Measurements from ENCODE around the gene GPR153. TPM values are rescaled to one million over a fixed set of nuclear protein-coding genes. Genes with fewer than 3 reads are reported as not detected.
"Not testable (repeated sequence)": the region's sequence is repeated elsewhere in the genome, so short reads cannot be mapped to it uniquely, and the experiment has no call there.

GPR153 gene
- total RNA-seq (9.8 TPM), polyA plus RNA-seq (ENCODE audit: insufficient read depth in 1 of 8, insufficient read length in 8 of 8, low replicate concordance in 1 of 8) (10 to 100 TPM; 15.7 to 22.1 (median 17.7) TPM)
- long read RNA-seq, donor 1, full-length matches to known transcripts: 1 of 1 reads
- long read RNA-seq, donor 1, partial matches to known transcripts: 0 of 1 reads
- long read RNA-seq, donor 1, other reads (novel, unspliced or antisense): 0 of 1 reads
- long read RNA-seq, donor 2: 0 reads
- long read RNA-seq, donor 3, full-length matches to known transcripts: 5 of 5 reads
- long read RNA-seq, donor 3, partial matches to known transcripts: 0 of 5 reads
- long read RNA-seq, donor 3, other reads (novel, unspliced or antisense): 0 of 5 reads
- long read RNA-seq, donor 4, full-length matches to known transcripts: 4 of 4 reads
- long read RNA-seq, donor 4, partial matches to known transcripts: 0 of 4 reads
- long read RNA-seq, donor 4, other reads (novel, unspliced or antisense): 0 of 4 reads
- long read RNA-seq, donor 5, full-length matches to known transcripts: 5 of 5 reads
- long read RNA-seq, donor 5, partial matches to known transcripts: 0 of 5 reads
- long read RNA-seq, donor 5, other reads (novel, unspliced or antisense): 0 of 5 reads
- long read RNA-seq, donor 6: 0 reads
- long read RNA-seq, donor 7, full-length matches to known transcripts: 5 of 10 reads
- long read RNA-seq, donor 7, partial matches to known transcripts: 5 of 10 reads
- long read RNA-seq, donor 7, other reads (novel, unspliced or antisense): 0 of 10 reads
- long read RNA-seq, donor 8: 0 reads
- long read RNA-seq, donor 9, full-length matches to known transcripts: 4 of 13 reads
- long read RNA-seq, donor 9, partial matches to known transcripts: 9 of 13 reads
- long read RNA-seq, donor 9, other reads (novel, unspliced or antisense): 0 of 13 reads
- long read RNA-seq, donor 10, full-length matches to known transcripts: 2 of 19 reads
- long read RNA-seq, donor 10, partial matches to known transcripts: 17 of 19 reads
- long read RNA-seq, donor 10, other reads (novel, unspliced or antisense): 0 of 19 reads
- long read RNA-seq, donor 11, full-length matches to known transcripts: 2 of 2 reads
- long read RNA-seq, donor 11, partial matches to known transcripts: 0 of 2 reads
- long read RNA-seq, donor 11, other reads (novel, unspliced or antisense): 0 of 2 reads

DNA sequence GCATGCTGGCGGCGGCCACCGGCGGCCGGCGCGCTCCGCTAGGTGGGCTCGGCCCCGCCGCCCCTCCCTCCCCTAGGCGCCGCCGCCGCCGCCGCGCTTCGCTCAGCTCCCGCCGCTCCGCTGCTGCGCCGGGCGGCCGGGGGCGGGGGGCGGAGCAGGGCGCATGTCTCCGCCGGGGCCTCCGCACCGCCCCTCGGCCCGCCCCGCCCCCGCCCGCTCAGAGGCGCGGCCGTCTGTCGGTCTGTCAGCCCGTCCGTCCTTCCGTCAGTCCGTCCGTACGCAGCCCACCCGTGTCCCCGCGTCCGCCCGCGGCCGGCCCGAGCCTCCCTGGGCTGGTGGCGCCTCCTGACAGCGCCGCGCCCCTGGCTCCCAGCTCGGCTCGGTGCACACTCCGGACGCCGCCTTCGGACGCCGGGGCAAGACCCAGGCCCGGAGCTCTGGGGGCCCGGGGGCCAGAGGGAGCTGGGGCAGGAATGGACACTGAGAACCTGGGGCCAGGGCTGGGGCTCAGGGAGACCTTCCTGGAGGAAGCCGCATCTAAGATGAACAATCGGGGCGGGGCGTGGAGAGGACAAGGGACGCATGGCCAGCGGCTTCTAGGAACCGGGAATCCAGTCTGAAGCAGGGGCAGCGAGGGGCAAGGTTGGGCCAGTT, at the start of gene GPR153:
TSS of gene GPR153 (minus strand) at position 138 of the 654 bp plus-strand sequence. CDS start 6,193 bp downstream, outside the sequence.
- H3K9me3 ChIP-seq (replicated peaks; ENCODE audit: control insufficient read depth, low read depth, low read length): no peaks in the 10 kb centered on the region
- H3K4me3 ChIP-seq (ENCODE audit: low read length): peak within 1 kb of the TSS; percentile 61
- 1% methylated on average over 78 of the region's 78 CpGs for WGBS (ENCODE audit: insufficient coverage)
- peak; percentile 75 for DNase-seq
- H3K27me3 ChIP-seq (ENCODE audit: control insufficient read depth, insufficient read depth, low read length): peaks cover 15% of the 10 kb centered on the region
- H3K27ac ChIP-seq (ENCODE audit: low read length): peak within 1 kb of the TSS; percentile 92
- H3K36me3 ChIP-seq (ENCODE audit: control insufficient read depth, insufficient read depth, low read length): no peaks in the 10 kb centered on the region
- peaks cover 58% of the 10 kb centered on the region for H3K4me1 ChIP-seq (ENCODE audit: control insufficient read depth, insufficient read depth, low read length)

DNA sequence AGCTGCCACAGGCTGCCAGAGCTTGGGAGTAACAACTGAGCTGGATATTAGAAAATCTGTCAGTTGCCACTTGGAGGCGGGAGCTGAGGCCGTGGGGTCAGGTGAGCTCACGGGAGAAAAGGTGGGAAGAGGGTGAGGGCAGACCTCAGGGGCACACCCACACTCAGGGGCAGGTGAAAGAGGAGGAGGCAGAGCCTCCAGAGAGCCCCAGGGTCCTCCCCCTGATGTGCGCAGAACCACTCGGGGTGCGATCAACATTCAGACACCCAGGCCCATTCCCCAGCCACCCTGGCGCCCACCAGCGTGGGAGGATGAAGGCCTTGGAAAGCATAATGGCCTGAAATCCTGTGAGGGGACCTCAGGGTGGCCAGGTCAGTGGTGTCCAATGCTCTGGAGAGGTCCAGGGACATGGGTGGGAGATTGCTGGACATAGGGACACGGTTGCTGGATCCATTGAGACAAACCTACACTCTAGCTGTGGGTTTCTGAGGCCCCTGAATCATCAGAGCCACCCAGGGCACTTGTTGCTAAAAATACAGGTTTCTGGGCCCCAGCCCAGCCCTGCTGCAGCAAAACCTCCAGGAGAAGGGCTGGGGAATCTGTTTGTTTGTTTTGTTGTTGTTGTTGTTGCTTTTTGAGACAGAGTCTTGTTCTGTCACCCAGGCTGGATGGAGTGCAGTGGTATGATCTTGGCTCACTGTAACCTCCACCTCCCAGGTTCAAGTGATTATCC, 49.4 kb upstream of the GPR153 start:
- H3K9me3 ChIP-seq (replicated peaks; ENCODE audit: control insufficient read depth, low read depth, low read length): no peaks in the 10 kb centered on the region
- WGBS (ENCODE audit: insufficient coverage): 82% methylated on average over 4 of the region's 9 CpGs

DNA sequence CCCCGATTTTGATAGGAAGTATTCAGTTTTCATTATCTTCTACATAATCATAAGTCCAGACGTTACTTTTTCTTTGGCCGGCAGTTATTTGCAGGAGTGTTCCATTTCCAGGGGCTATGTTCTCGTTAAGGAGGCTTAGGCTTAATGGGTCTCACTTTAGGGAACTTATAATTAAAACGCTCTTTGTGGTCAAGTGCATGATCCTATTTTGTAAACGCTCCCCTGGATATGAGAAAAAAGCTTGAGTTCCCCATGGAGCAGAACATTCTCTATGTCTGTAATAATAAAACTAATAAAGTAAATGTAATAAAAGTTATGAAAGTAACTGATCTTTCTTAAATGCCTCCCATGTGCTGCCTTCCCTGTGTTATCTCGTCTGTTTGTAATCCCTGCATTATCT, 48.7 kb upstream of the GPR153 start:
- no peak for DNase-seq
- Histone ChIP-seq H3K27me3 (ENCODE audit: control insufficient read depth, insufficient read depth, low read length) (no peaks in the 10 kb centered on the region), H3K9me3 (replicated peaks; ENCODE audit: control insufficient read depth, low read depth, low read length) (no peaks in the 10 kb centered on the region), H3K4me1 (ENCODE audit: control insufficient read depth, insufficient read depth, low read length) (peaks cover 6% of the 10 kb centered on the region), H3K27ac (ENCODE audit: low read length) (no peak overlapping the region), H3K4me3 (ENCODE audit: low read length) (no peak overlapping the region), H3K36me3 (ENCODE audit: control insufficient read depth, insufficient read depth, low read length) (no peaks in the 10 kb centered on the region)
- WGBS (ENCODE audit: insufficient coverage): 50% methylated on average over 1 of the region's 7 CpGs

More for the DNA sequence above, 49.4 kb upstream of the GPR153 start:
- Histone ChIP-seq H3K4me3 (ENCODE audit: low read length) (no peak overlapping the region), H3K4me1 (ENCODE audit: control insufficient read depth, insufficient read depth, low read length) (peaks cover 6% of the 10 kb centered on the region), H3K36me3 (ENCODE audit: control insufficient read depth, insufficient read depth, low read length) (no peaks in the 10 kb centered on the region), H3K27me3 (ENCODE audit: control insufficient read depth, insufficient read depth, low read length) (no peaks in the 10 kb centered on the region), H3K27ac (ENCODE audit: low read length) (no peak overlapping the region)
- DNase-seq: no peak

DNA sequence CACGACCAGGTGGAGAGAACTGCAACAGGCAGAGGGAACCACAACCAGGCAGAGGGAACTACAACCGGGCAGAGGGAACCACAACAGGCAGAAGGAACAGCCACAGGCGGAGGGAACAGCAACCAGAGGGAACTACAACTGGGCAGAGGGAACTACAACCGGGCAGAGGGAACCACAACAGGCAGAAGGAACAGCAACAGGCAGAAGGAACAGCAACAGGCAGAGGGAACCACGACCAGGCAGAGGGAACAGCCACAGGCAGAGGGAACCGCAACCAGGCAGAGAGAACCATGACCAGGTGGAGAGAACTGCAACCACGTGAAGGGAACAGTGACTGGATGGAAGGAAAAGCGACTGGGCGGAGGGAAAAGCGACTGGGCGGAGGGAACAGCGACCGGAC, 47.6 kb upstream of the GPR153 start:
- peaks cover 5% of the 10 kb centered on the region for H3K4me1 ChIP-seq (ENCODE audit: control insufficient read depth, insufficient read depth, low read length)
- no peak for DNase-seq
- H3K9me3 ChIP-seq (replicated peaks; ENCODE audit: control insufficient read depth, low read depth, low read length): no peaks in the 10 kb centered on the region
- H3K4me3 ChIP-seq (ENCODE audit: low read length): no peak overlapping the region
- WGBS (ENCODE audit: insufficient coverage): 94% methylated on average over 11 of the region's 13 CpGs
- H3K27ac ChIP-seq (ENCODE audit: low read length): no peak overlapping the region
- H3K27me3 ChIP-seq (ENCODE audit: control insufficient read depth, insufficient read depth, low read length): no peaks in the 10 kb centered on the region
- no peaks in the 10 kb centered on the region for H3K36me3 ChIP-seq (ENCODE audit: control insufficient read depth, insufficient read depth, low read length)

DNA sequence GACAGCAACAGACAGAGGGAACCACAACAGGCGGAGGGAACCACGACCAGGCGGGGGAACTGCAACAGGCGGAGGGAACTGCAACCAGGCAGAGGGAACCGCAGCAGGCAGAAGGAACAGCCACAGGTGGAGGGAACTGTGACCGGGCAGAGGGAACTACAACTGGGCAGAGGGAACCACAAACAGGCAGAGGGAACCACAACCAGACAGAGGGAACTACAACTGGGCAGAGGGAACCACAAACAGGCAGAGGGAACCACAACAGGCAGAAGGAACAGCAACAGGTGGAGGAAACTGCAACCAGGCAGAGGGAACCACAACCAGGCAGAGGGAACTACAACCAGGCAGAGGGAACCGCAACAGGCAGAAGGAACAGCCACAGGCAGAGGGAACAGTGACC, 46.8 kb upstream of the GPR153 start:
- not testable (repeated sequence) for H3K9me3 ChIP-seq (replicated peaks; ENCODE audit: control insufficient read depth, low read depth, low read length); H3K27ac ChIP-seq (ENCODE audit: low read length); H3K27me3 ChIP-seq (ENCODE audit: control insufficient read depth, insufficient read depth, low read length); H3K4me3 ChIP-seq (ENCODE audit: low read length); H3K4me1 ChIP-seq (ENCODE audit: control insufficient read depth, insufficient read depth, low read length); H3K36me3 ChIP-seq (ENCODE audit: control insufficient read depth, insufficient read depth, low read length); DNase-seq
- 91% methylated on average over 7 of the region's 7 CpGs for WGBS (ENCODE audit: insufficient coverage)

DNA sequence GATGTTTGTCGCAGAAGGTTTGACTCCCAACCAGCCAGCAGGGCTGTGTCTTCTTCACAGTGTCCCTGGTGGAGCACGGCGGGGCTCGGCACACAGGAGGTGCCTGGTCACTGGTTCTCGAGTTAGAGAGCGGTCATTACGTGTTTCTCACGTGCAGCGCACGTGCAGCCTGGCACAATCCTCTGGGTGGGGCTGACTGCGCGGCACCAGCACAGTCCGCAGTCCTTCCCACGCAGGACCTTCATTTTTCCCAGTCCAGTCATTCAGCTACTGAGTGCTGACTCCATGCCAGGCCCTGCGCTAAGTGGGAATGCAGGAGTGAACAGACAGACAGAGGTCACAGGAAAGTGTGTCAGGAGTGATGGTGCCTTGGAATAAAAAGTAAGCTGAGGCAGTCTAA, 46.2 kb upstream of the GPR153 start:
- peaks cover 4% of the 10 kb centered on the region for H3K4me1 ChIP-seq (ENCODE audit: control insufficient read depth, insufficient read depth, low read length)
- no peak overlapping the region for H3K4me3 ChIP-seq (ENCODE audit: low read length)
- no peaks in the 10 kb centered on the region for H3K9me3 ChIP-seq (replicated peaks; ENCODE audit: control insufficient read depth, low read depth, low read length)
- no peak for DNase-seq
- no peaks in the 10 kb centered on the region for H3K36me3 ChIP-seq (ENCODE audit: control insufficient read depth, insufficient read depth, low read length)
- WGBS (ENCODE audit: insufficient coverage): 86% methylated on average over 14 of the region's 15 CpGs
- H3K27me3 ChIP-seq (ENCODE audit: control insufficient read depth, insufficient read depth, low read length): no peaks in the 10 kb centered on the region
- no peak overlapping the region for H3K27ac ChIP-seq (ENCODE audit: low read length)

DNA sequence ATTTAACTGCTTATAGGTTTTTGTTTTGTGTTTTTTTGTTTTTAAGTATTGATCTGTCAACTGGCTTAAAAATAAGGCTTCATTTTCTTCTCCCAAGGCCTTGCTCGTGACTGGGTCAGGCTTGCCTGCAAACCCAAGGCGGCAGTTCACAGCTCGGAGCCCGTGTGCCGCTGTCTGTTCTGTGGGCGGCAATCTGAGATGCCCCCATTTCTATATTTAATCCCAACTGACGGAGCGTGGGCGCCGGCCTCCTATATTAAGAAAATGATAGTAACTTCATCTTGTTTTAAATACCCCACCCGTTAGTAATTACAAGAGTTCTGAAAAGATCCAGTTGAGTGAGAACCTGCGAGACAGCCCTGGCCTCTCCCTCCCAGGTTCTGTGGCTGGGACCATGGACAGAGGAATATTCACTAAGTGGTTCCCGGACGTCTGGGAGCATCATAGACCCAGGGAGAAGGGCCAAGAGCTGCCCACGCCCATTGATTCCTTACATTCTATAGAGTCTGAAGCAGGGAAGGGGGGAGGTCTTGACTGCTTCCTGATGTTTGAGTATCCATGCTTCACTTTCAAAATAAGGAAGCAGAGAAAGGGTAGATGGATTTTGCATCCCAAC, 42.6 kb upstream of the GPR153 start:
- Histone ChIP-seq H3K36me3 (ENCODE audit: control insufficient read depth, insufficient read depth, low read length) (no peaks in the 10 kb centered on the region), H3K27ac (ENCODE audit: low read length) (no peak overlapping the region), H3K4me1 (ENCODE audit: control insufficient read depth, insufficient read depth, low read length) (peaks cover 25% of the 10 kb centered on the region), H3K4me3 (ENCODE audit: low read length) (no peak overlapping the region), H3K9me3 (replicated peaks; ENCODE audit: control insufficient read depth, low read depth, low read length) (no peaks in the 10 kb centered on the region), H3K27me3 (ENCODE audit: control insufficient read depth, insufficient read depth, low read length) (no peaks in the 10 kb centered on the region)
- 40% methylated on average over 1 of the region's 15 CpGs for WGBS (ENCODE audit: insufficient coverage)
- peak; percentile 40 for DNase-seq

DNA sequence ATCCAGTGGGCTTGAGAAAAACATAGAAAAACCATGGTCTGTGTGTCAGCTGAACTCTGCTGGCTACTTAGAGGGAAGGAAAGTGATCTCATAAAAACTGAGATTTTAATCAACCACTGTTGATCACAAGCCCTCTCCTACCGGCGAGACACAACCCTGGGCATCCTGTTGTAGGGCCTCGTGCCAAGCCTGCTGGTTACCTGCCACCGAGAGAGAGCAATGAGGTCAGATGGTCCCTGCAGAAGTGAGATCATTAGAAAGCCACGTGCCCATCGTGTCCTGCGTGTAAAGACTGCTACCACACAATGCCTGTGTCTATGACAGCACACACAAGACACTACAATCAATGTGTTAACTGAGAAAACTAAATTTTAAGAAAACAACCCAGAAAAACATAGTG, 41.7 kb upstream of the GPR153 start:
- no peak overlapping the region for H3K4me3 ChIP-seq (ENCODE audit: low read length)
- H3K9me3 ChIP-seq (replicated peaks; ENCODE audit: control insufficient read depth, low read depth, low read length): no peaks in the 10 kb centered on the region
- no peak overlapping the region for H3K27ac ChIP-seq (ENCODE audit: low read length)
- DNase-seq: no peak
- peaks cover 25% of the 10 kb centered on the region for H3K4me1 ChIP-seq (ENCODE audit: control insufficient read depth, insufficient read depth, low read length)
- H3K27me3 ChIP-seq (ENCODE audit: control insufficient read depth, insufficient read depth, low read length): no peaks in the 10 kb centered on the region
- H3K36me3 ChIP-seq (ENCODE audit: control insufficient read depth, insufficient read depth, low read length): no peaks in the 10 kb centered on the region
- 82% methylated on average over 5 of the region's 7 CpGs for WGBS (ENCODE audit: insufficient coverage)

DNA sequence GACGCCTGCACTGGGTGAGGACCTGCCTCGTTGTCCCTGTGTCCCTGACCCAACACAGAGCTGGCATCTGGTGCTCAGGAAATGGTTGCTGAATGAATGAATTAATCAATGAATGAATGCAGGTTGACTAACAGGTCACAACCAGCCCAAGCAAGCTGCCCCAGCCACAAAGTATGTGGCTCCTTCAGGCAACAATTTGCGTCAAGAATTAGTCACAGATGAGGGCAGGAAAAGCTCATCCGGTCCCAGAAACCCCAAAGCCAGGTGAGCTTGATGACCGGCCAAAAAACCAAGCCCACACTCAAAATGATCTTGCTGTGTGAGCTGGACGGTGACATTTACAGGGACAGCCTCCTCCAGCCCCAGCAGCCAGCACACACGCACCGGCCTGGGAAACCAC, 40.6 kb upstream of the GPR153 start:
- no peak for DNase-seq
- Histone ChIP-seq H3K4me3 (ENCODE audit: low read length) (no peak overlapping the region), H3K9me3 (replicated peaks; ENCODE audit: control insufficient read depth, low read depth, low read length) (no peaks in the 10 kb centered on the region), H3K27me3 (ENCODE audit: control insufficient read depth, insufficient read depth, low read length) (no peaks in the 10 kb centered on the region), H3K27ac (ENCODE audit: low read length) (no peak overlapping the region), H3K36me3 (ENCODE audit: control insufficient read depth, insufficient read depth, low read length) (no peaks in the 10 kb centered on the region), H3K4me1 (ENCODE audit: control insufficient read depth, insufficient read depth, low read length) (peaks cover 25% of the 10 kb centered on the region)
- 81% methylated on average over 4 of the region's 8 CpGs for WGBS (ENCODE audit: insufficient coverage)
